ENCODE measurements around the gene TRIM62. TPM values are rescaled to one million over a fixed set of nuclear protein-coding genes. Genes with fewer than 3 reads are reported as not detected.

The TRIM62 gene
- 1 to 10 TPM; 4.0 to 9.0 (median 5.5) TPM for total RNA-seq

DNA sequence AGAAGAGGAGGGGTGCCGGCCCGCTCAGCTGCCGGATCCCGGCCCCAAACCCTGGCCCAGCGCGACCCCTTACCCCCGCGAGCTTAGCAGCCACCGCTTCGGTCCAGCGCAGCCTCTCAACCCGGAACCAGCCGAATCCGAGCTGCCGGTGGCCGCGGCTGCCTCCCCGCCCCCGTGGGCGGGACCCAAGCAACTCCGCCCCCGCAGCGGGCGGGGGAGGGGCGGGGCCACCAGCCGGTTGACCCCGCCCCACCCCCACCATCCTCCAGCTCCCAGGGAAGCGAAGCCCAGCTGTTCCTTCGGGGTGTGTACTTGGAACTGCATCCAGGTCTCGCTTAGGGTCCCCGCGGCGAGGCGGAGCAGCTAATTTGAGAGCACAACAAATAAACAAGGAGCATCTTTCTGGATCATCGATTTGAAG is at the start of gene TRIM62:
Gene TRIM62 (minus strand): TSS at position 123 of the 421 bp plus-strand sequence. CDS start 611 bp downstream, outside the sequence.
- peaks cover 0 to 33% (median 10%) of the 10 kb centered on the region in 3 donors for H3K4me1 ChIP-seq
- no peaks in the 10 kb centered on the region for H3K9me3 ChIP-seq
- no peaks in the 10 kb centered on the region for H3K27me3 ChIP-seq
- peak within 1 kb of the TSS; percentile 71 to 91 for H3K4me3 ChIP-seq
- peak within 1 kb of the TSS; percentile 43 to 89 (median 86) for H3K27ac ChIP-seq
- TF ChIP-seq POLR2AphosphoS5 (IDR thresholded peaks at IDR 0.05) (peak; percentile 54), POLR2A (IDR thresholded peaks at IDR 0.05) (peak; percentile 53 to 69), EP300 (IDR thresholded peaks at IDR 0.05) (no peak)
- TF ChIP-seq, protein P1, sequence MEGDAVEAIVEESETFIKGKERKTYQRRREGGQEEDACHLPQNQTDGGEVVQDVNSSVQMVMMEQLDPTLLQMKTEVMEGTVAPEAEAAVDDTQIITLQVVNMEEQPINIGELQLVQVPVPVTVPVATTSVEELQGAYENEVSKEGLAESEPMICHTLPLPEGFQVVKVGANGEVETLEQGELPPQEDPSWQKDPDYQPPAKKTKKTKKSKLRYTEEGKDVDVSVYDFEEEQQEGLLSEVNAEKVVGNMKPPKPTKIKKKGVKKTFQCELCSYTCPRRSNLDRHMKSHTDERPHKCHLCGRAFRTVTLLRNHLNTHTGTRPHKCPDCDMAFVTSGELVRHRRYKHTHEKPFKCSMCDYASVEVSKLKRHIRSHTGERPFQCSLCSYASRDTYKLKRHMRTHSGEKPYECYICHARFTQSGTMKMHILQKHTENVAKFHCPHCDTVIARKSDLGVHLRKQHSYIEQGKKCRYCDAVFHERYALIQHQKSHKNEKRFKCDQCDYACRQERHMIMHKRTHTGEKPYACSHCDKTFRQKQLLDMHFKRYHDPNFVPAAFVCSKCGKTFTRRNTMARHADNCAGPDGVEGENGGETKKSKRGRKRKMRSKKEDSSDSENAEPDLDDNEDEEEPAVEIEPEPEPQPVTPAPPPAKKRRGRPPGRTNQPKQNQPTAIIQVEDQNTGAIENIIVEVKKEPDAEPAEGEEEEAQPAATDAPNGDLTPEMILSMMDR (IDR thresholded peaks at IDR 0.05) = no peak
- peaks cover 0 to 10% of the 10 kb centered on the region in 2 donors for H3K36me3 ChIP-seq
- 0 to 4% methylated on average over 6 to 11 of the region's 35 CpGs for WGBS, 2 donors (ENCODE audit: low coverage in 1 of 2)
- peak; percentile 84 for ATAC-seq

DNA sequence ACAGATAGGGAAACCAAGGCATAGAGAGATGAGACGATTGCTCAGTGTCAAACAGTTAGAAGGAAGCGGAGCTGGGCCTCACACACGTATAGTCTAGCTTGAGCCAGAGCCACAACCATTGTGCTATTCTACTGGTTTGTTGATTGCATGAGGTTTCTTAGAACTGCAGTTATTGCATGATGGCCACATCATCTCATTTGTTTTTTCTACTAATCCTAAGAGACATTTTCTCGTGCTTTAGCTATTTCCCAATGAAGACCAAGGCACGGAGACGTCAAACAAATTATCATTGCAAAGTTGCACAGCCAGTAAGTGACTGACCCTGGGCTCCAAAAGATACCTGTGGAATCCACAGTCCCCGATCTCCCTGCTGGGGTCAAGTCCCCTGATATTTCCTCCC is 49.3 kb upstream of the TRIM62 start:
- TF ChIP-seq, protein P1 (IDR thresholded peaks at IDR 0.05) = no peak
- TF ChIP-seq POLR2A (IDR thresholded peaks at IDR 0.05) (no peak), EP300 (IDR thresholded peaks at IDR 0.05) (no peak)
- H3K27ac ChIP-seq = no peak overlapping the region
- WGBS, 2 donors (ENCODE audit: low coverage in 1 of 2) = 89 to 90% methylated on average over 7 of the region's 7 CpGs
- H3K4me3 ChIP-seq = no peak overlapping the region
- no peak for ATAC-seq
- H3K9me3 ChIP-seq = no peaks in the 10 kb centered on the region
- no peaks in the 10 kb centered on the region for H3K27me3 ChIP-seq
- peaks cover 0 to 7% (median 0%) of the 10 kb centered on the region in 3 donors for H3K4me1 ChIP-seq
- no peaks in the 10 kb centered on the region for H3K36me3 ChIP-seq

DNA sequence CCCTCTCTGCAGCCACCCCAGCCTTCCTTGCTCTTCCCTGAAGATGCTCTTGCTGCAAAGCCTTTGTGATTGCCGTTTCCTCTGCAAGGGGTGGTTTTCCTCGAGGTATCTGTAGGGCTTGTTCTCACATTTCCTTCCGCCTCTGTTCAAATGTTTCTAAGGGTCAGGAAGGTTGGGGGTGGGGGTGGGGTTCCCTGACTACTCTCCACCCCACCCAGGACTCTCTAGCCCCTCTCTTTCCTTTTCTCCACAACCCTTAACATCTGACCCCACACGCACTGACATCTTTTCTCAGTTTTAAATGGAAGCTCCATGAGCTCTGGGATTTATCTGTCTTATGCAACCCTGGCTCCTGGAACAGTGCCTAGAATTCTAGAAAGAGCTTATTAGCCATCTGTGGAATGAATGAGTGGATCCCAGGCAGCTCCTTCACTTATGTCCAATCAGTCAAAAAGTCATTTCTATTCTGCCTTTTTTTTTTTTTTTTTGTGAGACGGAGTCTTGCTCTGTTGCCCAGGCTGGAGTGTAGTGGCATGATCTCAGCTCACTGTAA is 47.2 kb upstream of the TRIM62 start:
- ATAC-seq = peak; percentile 63
- Histone ChIP-seq H3K36me3 (no peaks in the 10 kb centered on the region), H3K4me1 (peaks cover 0 to 7% (median 0%) of the 10 kb centered on the region in 3 donors), H3K4me3 (no peak overlapping the region), H3K27me3 (no peaks in the 10 kb centered on the region), H3K9me3 (peaks cover 0 to 11% (median 0%) of the 10 kb centered on the region in 3 donors), H3K27ac (peak overlapping the region in 1 of 4 donors; percentile 21)
- peak; percentile 17 for TF ChIP-seq POLR2AphosphoS5 (IDR thresholded peaks at IDR 0.05)
- TF ChIP-seq, protein P1 (IDR thresholded peaks at IDR 0.05) = no peak
- 20 to 39% methylated on average over 2 to 5 of the region's 5 CpGs for WGBS, 2 donors (ENCODE audit: low coverage in 1 of 2)

DNA sequence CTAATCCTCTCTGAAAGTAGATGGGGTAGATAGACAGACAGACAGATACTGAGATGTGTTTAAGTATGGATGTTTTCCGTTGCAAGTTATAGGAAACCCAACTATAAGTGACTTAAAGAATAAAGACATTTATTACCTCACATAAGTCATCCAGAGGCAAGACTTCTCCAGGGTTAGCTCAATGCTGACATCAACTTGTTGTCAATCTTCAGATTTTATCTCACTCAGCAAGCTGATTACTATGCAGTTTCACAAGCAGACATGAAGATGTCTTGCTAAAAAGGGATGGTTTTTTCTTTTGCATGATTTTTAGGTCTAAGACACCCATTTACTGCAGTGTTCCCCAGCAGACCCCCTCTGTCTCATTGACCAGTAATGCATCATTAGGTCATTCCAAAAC is 43.7 kb upstream of the TRIM62 start:
- ATAC-seq = no peak
- no peak for TF ChIP-seq POLR2A (IDR thresholded peaks at IDR 0.05)
- TF ChIP-seq, protein P1 (IDR thresholded peaks at IDR 0.05) = no peak
- TF ChIP-seq POLR2AphosphoS5 (IDR thresholded peaks at IDR 0.05) = no peak
- no peak for TF ChIP-seq EP300 (IDR thresholded peaks at IDR 0.05)
- Histone ChIP-seq H3K4me3 (no peak overlapping the region), H3K36me3 (no peaks in the 10 kb centered on the region), H3K4me1 (peaks cover 0 to 7% (median 0%) of the 10 kb centered on the region in 3 donors), H3K9me3 (peaks cover 0 to 18% (median 0%) of the 10 kb centered on the region in 3 donors), H3K27ac (no peak overlapping the region), H3K27me3 (no peaks in the 10 kb centered on the region)
- 69 to 86% methylated on average over 1 of the region's 1 CpG for WGBS, 2 donors (ENCODE audit: low coverage in 1 of 2)

DNA sequence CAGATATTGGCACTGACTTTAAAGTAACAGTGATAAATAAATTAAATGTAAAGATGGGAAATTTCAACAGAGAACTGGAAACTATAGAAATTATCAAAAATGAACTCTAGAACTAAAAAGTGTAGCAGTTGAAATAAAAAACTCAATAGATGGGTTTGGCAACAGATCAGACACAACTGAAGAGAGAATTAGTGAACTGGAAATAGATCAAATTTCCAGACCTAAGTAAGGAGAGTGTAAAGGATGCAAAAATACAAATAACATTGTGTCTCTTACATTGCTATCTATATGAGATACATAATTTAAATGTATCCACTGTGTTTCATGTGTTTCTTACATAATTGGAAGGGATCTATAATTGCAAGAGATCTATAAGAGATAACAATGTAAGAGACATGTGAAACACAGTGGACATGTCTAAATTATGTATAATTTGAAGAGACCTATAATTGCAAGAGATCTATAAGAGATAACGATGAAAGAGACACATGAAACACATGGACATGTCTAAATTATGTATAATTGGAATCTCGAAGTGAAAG is 42.4 kb upstream of the TRIM62 start:
- Histone ChIP-seq H3K4me3 (no peak overlapping the region), H3K27me3 (no peaks in the 10 kb centered on the region), H3K27ac (no peak overlapping the region), H3K36me3 (no peaks in the 10 kb centered on the region), H3K4me1 (peaks cover 0 to 7% (median 0%) of the 10 kb centered on the region in 3 donors), H3K9me3 (peaks cover 0 to 18% (median 0%) of the 10 kb centered on the region in 3 donors)
- TF ChIP-seq EP300 (IDR thresholded peaks at IDR 0.05) = no peak
- TF ChIP-seq, protein P1 (IDR thresholded peaks at IDR 0.05) = no peak
- no peak for TF ChIP-seq POLR2AphosphoS5 (IDR thresholded peaks at IDR 0.05)
- TF ChIP-seq POLR2A (IDR thresholded peaks at IDR 0.05) = no peak
- WGBS, 2 donors (ENCODE audit: low coverage in 1 of 2) = 72 to 75% methylated on average over 2 of the region's 2 CpGs
- no peak for ATAC-seq

Data from gastroesophageal sphincter (tissue), 4 donors.